Astrocyte of the cerebellum (primary cell): ENCODE results near the gene DNAH8.

Experiments used
- DNase-seq: peaks from one replicate; pipeline ENCODE4 v3.0.0-alpha.2; 2011; ENCODE audit warnings: low read depth
- H3K4me3 ChIP-seq: 2 replicates; pipeline ENCODE4 v1.5.1; 2011; ENCODE audit warnings: mild to moderate bottlenecking, low read depth, low read length, moderate library complexity
- in situ Hi-C: cut with HindIII; loops from 2 replicates; pipeline ENCODE4 v1.10.0; 2017; ENCODE audit warnings: low sequenced_read_pairs
- TF ChIP-seq, protein P1 (sequence below): IDR thresholded peaks from 2 replicates; pipeline ENCODE4 v1.5.1; 2012; ENCODE audit warnings: low read length, low read depth, moderate library complexity, mild to moderate bottlenecking; ENCODE audit errors: missing control alignments

DNAH8 gene

DNA sequence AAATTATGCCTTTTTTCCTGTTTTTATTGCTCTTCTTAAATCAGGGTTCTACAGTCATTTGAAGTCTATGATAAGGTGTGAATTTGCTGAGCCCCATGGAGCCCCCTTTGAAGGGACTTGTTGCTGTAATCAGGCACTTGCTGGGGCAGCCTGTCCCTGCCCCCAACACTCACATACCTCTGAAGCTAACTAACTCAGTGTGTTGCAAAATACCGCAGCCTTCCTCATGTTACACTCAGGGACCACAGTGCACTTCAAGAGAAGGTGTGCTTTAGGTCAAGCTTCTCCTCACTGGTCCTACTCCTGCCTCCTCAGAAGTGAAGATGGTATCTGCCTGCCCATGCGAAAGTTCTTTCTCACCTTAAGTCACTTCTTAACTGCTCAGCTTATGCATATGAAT is 267.4 kb downstream of the DNAH8 start:
- in situ Hi-C loops = no loop called here
- TF ChIP-seq, protein P1, sequence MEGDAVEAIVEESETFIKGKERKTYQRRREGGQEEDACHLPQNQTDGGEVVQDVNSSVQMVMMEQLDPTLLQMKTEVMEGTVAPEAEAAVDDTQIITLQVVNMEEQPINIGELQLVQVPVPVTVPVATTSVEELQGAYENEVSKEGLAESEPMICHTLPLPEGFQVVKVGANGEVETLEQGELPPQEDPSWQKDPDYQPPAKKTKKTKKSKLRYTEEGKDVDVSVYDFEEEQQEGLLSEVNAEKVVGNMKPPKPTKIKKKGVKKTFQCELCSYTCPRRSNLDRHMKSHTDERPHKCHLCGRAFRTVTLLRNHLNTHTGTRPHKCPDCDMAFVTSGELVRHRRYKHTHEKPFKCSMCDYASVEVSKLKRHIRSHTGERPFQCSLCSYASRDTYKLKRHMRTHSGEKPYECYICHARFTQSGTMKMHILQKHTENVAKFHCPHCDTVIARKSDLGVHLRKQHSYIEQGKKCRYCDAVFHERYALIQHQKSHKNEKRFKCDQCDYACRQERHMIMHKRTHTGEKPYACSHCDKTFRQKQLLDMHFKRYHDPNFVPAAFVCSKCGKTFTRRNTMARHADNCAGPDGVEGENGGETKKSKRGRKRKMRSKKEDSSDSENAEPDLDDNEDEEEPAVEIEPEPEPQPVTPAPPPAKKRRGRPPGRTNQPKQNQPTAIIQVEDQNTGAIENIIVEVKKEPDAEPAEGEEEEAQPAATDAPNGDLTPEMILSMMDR = no peak
- H3K4me3 ChIP-seq = no peak overlapping the region
- DNase-seq = no peak

DNA sequence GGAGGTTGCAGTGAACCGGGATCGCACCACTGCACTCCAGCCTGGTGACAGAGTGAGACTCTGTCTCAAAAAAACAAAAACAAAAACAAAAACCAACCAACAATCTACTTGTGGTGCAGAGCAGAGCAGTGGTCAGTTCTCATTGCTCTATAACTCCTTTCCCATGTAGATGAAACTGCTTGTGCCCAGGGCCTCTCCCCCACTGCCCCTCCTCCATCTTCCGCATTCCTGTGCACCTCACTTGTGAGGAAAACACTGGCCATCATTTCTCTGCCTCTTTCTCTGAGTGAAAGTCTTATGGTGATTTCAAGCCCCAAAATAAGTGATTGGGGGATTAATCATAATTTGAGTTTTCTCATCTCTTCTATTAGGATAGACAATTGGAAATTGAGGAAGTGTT is 269.6 kb downstream of the DNAH8 start:
- H3K4me3 ChIP-seq = no peak overlapping the region
- in situ Hi-C loops = no loop called here
- TF ChIP-seq, protein P1 = no peak
- no peak for DNase-seq

DNA sequence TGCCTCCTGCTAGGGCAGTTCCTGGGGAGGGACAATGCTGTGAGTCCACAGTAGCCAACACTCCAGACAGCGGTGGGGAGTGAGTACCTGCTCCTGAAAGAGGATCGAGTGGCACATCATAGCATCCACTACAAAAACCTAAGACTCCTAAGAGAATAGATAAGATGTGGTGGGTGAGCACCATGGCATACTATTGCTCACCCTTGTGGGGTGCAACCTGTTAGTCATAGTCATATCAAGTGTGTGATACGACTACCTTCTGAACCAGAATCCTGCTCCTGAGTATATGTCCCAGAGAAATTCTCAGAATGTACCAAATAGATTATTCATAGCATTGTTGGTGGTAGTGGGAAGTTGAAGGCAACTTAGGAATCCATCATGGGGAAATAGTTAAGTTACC is 270.7 kb downstream of the DNAH8 start:
- in situ Hi-C loops = no loop called here
- TF ChIP-seq, protein P1 = no peak

DNA sequence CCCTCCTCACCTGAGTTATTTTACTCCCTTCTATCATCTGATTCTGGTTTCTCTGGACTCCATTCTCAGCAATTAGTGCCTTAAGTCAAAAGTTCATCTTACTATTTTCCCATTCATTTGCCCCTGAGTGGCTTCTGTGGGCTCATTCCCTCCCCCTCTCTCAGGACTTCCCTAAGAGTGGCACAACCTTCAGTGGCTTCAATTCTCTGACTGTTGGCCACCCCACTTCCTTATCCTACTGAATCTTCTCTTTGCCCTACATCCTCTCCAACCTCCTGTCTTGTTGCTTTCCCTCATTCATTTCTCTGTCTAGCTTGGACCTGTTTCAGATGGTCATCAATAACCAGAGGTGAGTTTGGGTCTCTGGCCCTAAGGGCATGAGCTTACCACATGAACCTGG is 272.4 kb downstream of the DNAH8 start:
- in situ Hi-C loops = no loop called here
- H3K4me3 ChIP-seq = no peak overlapping the region
- DNase-seq = no peak
- TF ChIP-seq, protein P1 = no peak

More for the DNA sequence above, 270.7 kb downstream of the DNAH8 start:
- no peak overlapping the region for H3K4me3 ChIP-seq
- no peak for DNase-seq

DNA sequence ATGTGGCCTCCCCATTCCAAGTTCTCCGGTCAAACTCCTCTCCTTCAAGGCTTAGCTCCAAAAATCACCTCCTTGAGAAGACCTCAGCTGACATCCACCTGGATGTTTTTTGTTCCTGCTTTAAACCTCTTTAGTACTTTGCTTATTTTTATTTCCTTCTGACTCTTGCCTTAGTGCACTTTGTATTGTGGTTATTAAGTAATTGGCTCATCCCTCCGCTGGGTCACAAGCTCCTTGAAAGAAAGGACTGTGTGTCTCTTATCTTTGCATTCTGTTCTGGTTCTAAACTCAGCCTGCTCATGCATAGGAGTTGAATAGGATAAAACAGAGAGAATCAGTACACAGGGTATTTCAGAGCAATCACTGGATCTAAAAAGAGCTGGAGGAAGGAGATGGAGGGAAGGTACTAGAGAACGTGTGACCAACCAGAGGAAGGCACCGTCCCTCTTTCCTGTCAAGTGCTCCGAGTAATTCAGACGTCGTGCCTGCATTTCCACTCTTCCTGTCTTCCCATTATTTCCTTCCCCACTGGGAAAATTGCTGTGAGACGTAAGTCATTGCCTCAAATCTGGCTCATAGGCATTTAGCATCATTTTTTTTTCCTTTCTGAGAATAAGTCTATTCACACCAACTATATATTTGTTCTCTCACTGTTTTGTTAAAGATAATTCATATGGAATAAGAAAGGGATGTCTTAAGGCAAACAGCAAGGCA is 273.8 kb downstream of the DNAH8 start:
- no peak for DNase-seq
- in situ Hi-C loops = no loop called here
- TF ChIP-seq, protein P1 = no peak
- no peak overlapping the region for H3K4me3 ChIP-seq

DNA sequence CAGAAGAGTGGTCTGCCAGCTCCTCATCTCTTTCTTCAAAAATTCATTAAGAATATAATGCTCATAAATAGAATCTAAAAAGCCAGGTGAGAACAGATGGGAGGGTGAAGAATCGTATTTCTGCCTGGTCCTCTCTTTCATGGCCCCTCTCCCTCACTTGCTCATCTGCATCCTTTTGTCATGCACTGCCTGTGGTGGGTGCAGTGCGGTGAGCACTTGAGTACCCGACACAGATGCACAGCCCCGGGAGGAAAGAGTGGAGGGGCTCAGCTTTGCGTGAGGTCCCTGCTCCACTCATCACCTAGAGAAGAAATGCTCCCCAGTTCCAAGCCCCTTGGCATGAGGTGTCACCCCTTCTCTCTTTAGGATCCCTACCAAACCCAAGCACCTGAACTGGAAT is 275.4 kb downstream of the DNAH8 start:
- DNase-seq = no peak
- in situ Hi-C loops = no loop called here
- no peak overlapping the region for H3K4me3 ChIP-seq
- TF ChIP-seq, protein P1 = no peak

DNA sequence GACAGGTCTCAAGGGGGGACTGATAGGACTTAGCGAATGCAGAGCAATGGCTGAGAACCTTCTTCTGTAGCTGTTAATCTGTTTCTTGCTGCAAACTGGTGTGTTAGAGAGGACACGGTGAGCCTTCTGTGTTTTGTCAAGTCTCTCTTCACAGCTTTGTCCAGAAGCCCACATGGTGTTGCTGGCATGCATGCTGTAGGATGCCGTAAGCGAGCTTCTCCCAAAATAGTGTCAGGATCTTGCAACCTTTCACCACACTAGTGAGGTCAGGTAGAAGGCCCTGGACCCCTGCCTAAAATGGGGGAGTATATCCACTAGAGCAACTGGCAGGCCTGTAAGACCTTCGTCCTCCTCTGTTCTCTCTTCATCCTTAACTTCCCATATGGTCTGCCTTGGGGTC is 281.6 kb downstream of the DNAH8 start:
- no peak overlapping the region for H3K4me3 ChIP-seq
- TF ChIP-seq, protein P1 = no peak
- DNase-seq = no peak
- in situ Hi-C loops = no loop called here
